Activated T-helper 2 cell treated with anti-CD3 and anti-CD28 coated beads, Interferon-gamma antibody, Interleukin-2, Interleukin-4, amounts not matched to agents 10 μg/mL and 5 μg/mL and 100 μg/mL, durations not matched to agents 14 hours and 24 hours and 36 hours (primary cell): ENCODE measurements around the gene TNRC6B. TPM values are rescaled to one million over a fixed set of nuclear protein-coding genes. Genes with fewer than 3 reads are reported as not detected.

ENCODE experiments used
- DNase-seq: peaks from one replicate; pipeline ENCODE4 v3.0.0; 2021; ENCODE audit warnings: low spot score
- H3K27ac Mint-ChIP-seq: one replicate; pipeline ENCODE4 v1.8.0; 2021; ENCODE audit warnings: mixed read lengths
- H3K27me3 Mint-ChIP-seq: one replicate; pipeline ENCODE4 v1.8.0; 2021; ENCODE audit warnings: low read depth, mixed read lengths
- H3K36me3 Mint-ChIP-seq: one replicate; pipeline ENCODE4 v1.8.0; 2021; ENCODE audit warnings: low read depth, mixed read lengths
- H3K4me1 Mint-ChIP-seq: one replicate; pipeline ENCODE4 v1.8.0; 2021; ENCODE audit warnings: low read depth, mixed read lengths
- H3K4me3 Mint-ChIP-seq: one replicate; pipeline ENCODE4 v1.8.0; 2021; ENCODE audit warnings: low read depth, mild to moderate bottlenecking, moderate library complexity, mixed read lengths
- H3K9me3 Mint-ChIP-seq: one replicate; pipeline ENCODE4 v1.8.0; 2021; ENCODE audit warnings: mixed read lengths
- intact Hi-C: fragments of 100-400 bp; cut with micrococcal nuclease; formaldehyde crosslinking; loops from one replicate; pipeline ENCODE4 v1.15.1; 2023
- total RNA-seq: library from RNA; stranded (reverse); gene quantifications from 2 replicates; pipeline ENCODE4 v1.2.3, GENCODE V29; 2022

TNRC6B gene
- total RNA-seq, 1 donor from 2014 or later = 28.0 TPM

DNA sequence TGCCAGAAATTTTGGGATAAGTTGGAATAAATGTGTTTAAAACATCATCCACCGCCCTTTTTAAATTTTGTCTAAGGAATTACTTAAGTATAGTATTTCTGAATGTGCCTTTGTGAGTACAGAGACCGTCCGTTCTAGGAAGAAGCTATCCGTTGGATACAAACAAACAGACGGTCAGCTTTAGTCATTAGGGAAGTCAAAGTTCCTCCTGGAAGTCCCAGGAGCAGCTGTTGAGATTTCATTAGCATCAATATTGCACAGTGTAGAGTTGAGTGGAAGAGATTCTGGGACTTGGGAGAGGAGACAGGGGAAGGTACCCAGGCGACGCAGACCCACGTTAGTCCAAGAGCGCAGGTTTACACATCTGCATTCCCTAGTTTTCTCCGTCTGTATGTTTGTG lies 152.9 kb downstream of the TNRC6B start:
- intact Hi-C loops = no loop called here
- H3K36me3 Mint-ChIP-seq = peaks cover 32% of the 10 kb centered on the region

DNA sequence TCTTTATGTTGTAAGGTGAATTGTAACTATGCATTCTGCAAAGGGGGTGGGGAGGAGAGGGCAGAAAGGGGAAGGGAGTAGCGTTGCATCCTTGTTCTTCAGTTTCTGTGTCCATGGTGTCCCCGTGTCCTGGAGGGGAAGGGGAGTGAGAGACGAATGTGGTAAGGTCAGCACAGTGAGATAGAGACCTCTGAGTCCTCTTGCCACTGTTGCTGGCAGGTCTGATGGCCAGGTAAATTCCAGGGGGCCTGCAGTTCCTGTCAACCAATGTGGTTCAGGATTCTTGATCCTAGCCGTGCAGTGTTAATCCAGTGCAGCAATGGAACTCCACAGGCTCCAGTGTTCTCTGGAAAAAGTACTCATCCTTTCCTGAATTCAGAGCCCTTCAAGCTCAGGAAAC lies 154.0 kb downstream of the TNRC6B start:
- H3K4me1 Mint-ChIP-seq = peaks cover 87% of the 10 kb centered on the region
- H3K36me3 Mint-ChIP-seq = peaks cover 31% of the 10 kb centered on the region
- no peaks in the 10 kb centered on the region for H3K27me3 Mint-ChIP-seq
- no peak overlapping the region for H3K4me3 Mint-ChIP-seq
- peak overlapping the region; percentile 85 for H3K27ac Mint-ChIP-seq
- intact Hi-C loops = no loop called here
- H3K9me3 Mint-ChIP-seq = no peaks in the 10 kb centered on the region
- DNase-seq = no peak

More for the DNA sequence above, 152.9 kb downstream of the TNRC6B start:
- H3K4me3 Mint-ChIP-seq = no peak overlapping the region
- no peak for DNase-seq
- H3K27me3 Mint-ChIP-seq = no peaks in the 10 kb centered on the region
- peaks cover 86% of the 10 kb centered on the region for H3K4me1 Mint-ChIP-seq
- H3K9me3 Mint-ChIP-seq = no peaks in the 10 kb centered on the region
- no peak overlapping the region for H3K27ac Mint-ChIP-seq

DNA sequence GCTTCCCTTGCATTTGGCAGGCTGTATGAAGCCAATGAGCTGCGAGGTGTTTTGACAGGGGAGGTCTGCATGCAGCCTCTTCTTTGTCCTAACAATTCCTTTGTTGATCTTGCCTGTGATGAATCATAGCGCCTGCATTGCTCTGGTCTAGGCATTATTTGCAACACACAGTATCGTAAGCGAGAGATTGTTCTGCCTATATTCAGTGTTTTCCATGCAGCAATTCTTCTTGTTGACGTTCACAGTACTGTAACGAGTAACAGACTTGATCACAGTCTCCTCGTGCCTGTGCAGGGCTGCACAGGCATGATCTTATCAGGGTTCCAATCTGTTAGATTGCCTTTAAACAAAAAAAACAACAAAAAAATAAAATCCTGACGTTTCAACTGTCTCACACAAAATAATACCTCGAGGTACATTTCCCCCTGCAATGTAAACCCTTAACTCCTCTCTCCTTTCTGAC lies 154.6 kb downstream of the TNRC6B start:
- Mint-ChIP-seq H3K36me3 (peaks cover 25% of the 10 kb centered on the region), H3K4me3 (peak overlapping the region; percentile 63), H3K4me1 (peaks cover 81% of the 10 kb centered on the region), H3K27ac (peak overlapping the region; percentile 85), H3K9me3 (no peaks in the 10 kb centered on the region), H3K27me3 (no peaks in the 10 kb centered on the region)
- intact Hi-C loops = no loop called here
- no peak for DNase-seq

- Mint-ChIP-seq H3K4me1 (peaks cover 65% of the 10 kb centered on the region), H3K27me3 (no peaks in the 10 kb centered on the region), H3K27ac (no peak overlapping the region), H3K9me3 (no peaks in the 10 kb centered on the region), H3K4me3 (no peak overlapping the region), H3K36me3 (peaks cover 18% of the 10 kb centered on the region)
- no peak for DNase-seq
- intact Hi-C loops = no loop called here
Observed at GRCh38 chr22:40334060-40334459, 156.3 kb downstream of the TNRC6B start.

GRCh38 chr22:40334899-40335298 lies 157.2 kb downstream of the TNRC6B start:
- Mint-ChIP-seq H3K27ac (peak overlapping the region; percentile 26), H3K4me3 (no peak overlapping the region), H3K9me3 (no peaks in the 10 kb centered on the region), H3K36me3 (peaks cover 18% of the 10 kb centered on the region), H3K4me1 (peaks cover 58% of the 10 kb centered on the region), H3K27me3 (no peaks in the 10 kb centered on the region)
- intact Hi-C loops = no loop called here
- no peak for DNase-seq

DNA sequence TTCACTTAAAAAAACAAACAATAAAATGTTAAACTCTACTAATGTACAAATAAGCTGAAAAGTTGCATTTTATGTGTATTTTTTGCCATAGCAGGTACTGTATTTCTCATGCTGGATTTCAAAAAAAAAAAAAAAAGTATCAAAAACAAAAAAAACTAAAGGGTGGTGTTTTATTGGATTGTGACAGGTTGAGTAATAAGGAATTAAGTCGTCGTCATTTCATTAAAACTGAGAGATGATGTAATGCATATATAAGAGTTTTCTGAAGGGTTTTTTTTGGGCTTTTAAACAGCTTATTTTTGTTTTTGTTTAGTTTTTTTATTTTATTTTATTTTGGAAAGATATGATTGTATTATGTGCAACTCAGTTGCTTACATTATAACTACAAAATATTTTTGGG lies 157.6 kb downstream of the TNRC6B start:
- H3K36me3 Mint-ChIP-seq = peaks cover 14% of the 10 kb centered on the region
- no peak for DNase-seq
- no peak overlapping the region for H3K27ac Mint-ChIP-seq
- no peak overlapping the region for H3K4me3 Mint-ChIP-seq
- no peaks in the 10 kb centered on the region for H3K27me3 Mint-ChIP-seq
- H3K4me1 Mint-ChIP-seq = peaks cover 54% of the 10 kb centered on the region
- intact Hi-C loops = no loop called here
- H3K9me3 Mint-ChIP-seq = no peaks in the 10 kb centered on the region

DNA sequence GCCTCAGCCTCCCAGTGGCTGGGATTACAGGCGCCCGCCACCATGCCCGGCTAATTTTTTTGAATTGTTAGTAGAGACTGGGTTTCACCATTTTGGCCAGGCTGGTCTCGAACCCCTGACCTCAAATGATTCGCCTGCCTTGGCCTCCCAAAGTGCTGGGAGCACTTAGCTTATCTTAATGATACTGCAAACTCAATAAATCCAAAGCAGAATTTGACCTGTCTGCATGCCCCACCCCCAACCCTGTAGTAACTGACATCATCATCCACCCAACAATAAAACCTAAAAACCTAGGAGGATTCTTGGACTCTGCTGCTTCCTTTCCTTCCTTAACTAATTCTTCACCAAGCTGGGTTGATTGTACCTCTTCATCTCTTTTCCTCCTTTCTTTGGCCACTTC lies 162.3 kb downstream of the TNRC6B start:
- H3K4me3 Mint-ChIP-seq = no peak overlapping the region
- H3K4me1 Mint-ChIP-seq = peaks cover 32% of the 10 kb centered on the region
- DNase-seq = no peak
- no peak overlapping the region for H3K27ac Mint-ChIP-seq
- H3K9me3 Mint-ChIP-seq = no peaks in the 10 kb centered on the region
- intact Hi-C loops = loop anchor here (10.0 kb wide), 1 partner anchor 235 kb away; no protein-coding TSS in a partner anchor
- peaks cover 3% of the 10 kb centered on the region for H3K36me3 Mint-ChIP-seq
- no peaks in the 10 kb centered on the region for H3K27me3 Mint-ChIP-seq

- no peak for DNase-seq
- H3K4me3 Mint-ChIP-seq = no peak overlapping the region
- intact Hi-C loops = loop anchor here (10.0 kb wide), 1 partner anchor 237 kb away; no protein-coding TSS in a partner anchor
- H3K27ac Mint-ChIP-seq = peak overlapping the region; percentile 13
- H3K27me3 Mint-ChIP-seq = no peaks in the 10 kb centered on the region
- H3K36me3 Mint-ChIP-seq = peaks cover 3% of the 10 kb centered on the region
- peaks cover 24% of the 10 kb centered on the region for H3K4me1 Mint-ChIP-seq
- no peaks in the 10 kb centered on the region for H3K9me3 Mint-ChIP-seq
Observed at GRCh38 chr22:40341604-40342003, 163.9 kb downstream of the TNRC6B start.

- intact Hi-C loops = loop anchor here (10.0 kb wide), 1 partner anchor 238 kb away; no protein-coding TSS in a partner anchor
- no peak for DNase-seq
- Mint-ChIP-seq H3K9me3 (no peaks in the 10 kb centered on the region), H3K4me3 (no peak overlapping the region), H3K36me3 (peaks cover 9% of the 10 kb centered on the region), H3K27me3 (no peaks in the 10 kb centered on the region), H3K27ac (no peak overlapping the region), H3K4me1 (peaks cover 27% of the 10 kb centered on the region)
Observed at GRCh38 chr22:40342521-40342920, 164.8 kb downstream of the TNRC6B start.

DNA sequence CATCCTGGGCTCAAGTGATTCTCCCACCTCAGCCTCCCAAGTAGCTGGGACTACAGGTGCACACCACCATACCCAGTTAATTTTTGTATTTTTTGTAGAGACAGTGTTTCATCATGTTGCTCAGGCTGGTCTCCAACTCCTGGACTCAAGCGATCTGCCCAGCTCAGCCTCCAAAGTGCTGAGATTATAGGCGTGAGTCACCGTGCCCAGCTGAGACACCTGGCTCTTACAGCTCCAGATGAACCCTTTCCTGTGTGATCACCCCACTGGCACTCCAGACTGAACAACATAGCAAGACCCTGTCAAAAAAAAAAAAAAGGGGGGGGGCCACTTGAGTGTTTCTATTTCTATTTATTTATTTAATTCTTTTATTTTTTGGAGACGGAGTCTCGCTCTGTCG lies 167.5 kb downstream of the TNRC6B start:
- Mint-ChIP-seq H3K9me3 (no peaks in the 10 kb centered on the region), H3K4me3 (peak overlapping the region; percentile 96), H3K27ac (peak overlapping the region; percentile 98), H3K4me1 (peaks cover 37% of the 10 kb centered on the region), H3K27me3 (no peaks in the 10 kb centered on the region), H3K36me3 (peaks cover 29% of the 10 kb centered on the region)
- intact Hi-C loops = loop anchor here (5.0 to 10.0 kb wide), 4 partner anchors 58 to 240 kb away; no protein-coding TSS in a partner anchor
- DNase-seq = no peak

DNA sequence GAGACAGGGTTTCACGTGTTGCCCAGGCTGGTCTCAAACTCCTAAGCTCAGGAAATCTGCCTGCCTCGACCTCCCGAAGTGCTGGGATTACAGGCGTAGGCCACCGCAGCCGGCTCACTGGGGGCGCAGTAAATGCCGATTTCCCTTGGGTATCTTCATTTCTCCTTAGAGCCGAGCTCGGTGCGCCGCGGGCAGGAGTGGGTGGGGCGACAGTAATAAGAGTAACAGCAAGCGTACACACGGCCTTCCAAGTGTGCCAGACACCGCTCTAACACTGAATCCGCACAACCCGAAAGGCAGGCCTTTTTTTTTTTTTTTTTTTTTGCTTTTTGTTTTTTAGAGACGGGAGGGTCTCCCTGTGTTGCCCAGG lies 168.1 kb downstream of the TNRC6B start:
- H3K9me3 Mint-ChIP-seq = no peaks in the 10 kb centered on the region
- peaks cover 37% of the 10 kb centered on the region for H3K4me1 Mint-ChIP-seq
- peak overlapping the region; percentile 96 for H3K4me3 Mint-ChIP-seq
- intact Hi-C loops = loop anchor here (1.0 to 10.0 kb wide), 7 partner anchors 21 to 813 kb away; partner anchors contain the start of gene RPS19BP1
- H3K36me3 Mint-ChIP-seq = peaks cover 30% of the 10 kb centered on the region
- peak overlapping the region; percentile 98 for H3K27ac Mint-ChIP-seq
- peak; percentile 48 for DNase-seq
- H3K27me3 Mint-ChIP-seq = no peaks in the 10 kb centered on the region

- no peaks in the 10 kb centered on the region for H3K27me3 Mint-ChIP-seq
- peak; percentile 83 for DNase-seq
- peaks cover 30% of the 10 kb centered on the region for H3K36me3 Mint-ChIP-seq
- H3K9me3 Mint-ChIP-seq = no peaks in the 10 kb centered on the region
- peak within 1 kb of the TSS; percentile 98 for H3K27ac Mint-ChIP-seq
- H3K4me3 Mint-ChIP-seq = peak within 1 kb of the TSS; percentile 96
- intact Hi-C loops = loop anchor here (1.0 to 10.0 kb wide), 8 partner anchors 22 to 814 kb away; partner anchors contain the start of genes RPS19BP1 and TNRC6B
- peaks cover 37% of the 10 kb centered on the region for H3K4me1 Mint-ChIP-seq
Observed at GRCh38 chr22:40346185-40347118, 168.7 kb downstream of the TNRC6B start, which contains the start of gene ADSL. Gene ADSL, plus strand, starts transcription at chr22:40346500. Its CDS starts 59 bp downstream, at chr22:40346559.

GRCh38 chr22:40347300-40347699 lies 169.6 kb downstream of the TNRC6B start:
- Mint-ChIP-seq H3K36me3 (peaks cover 35% of the 10 kb centered on the region), H3K4me3 (peak overlapping the region; percentile 96), H3K9me3 (no peaks in the 10 kb centered on the region), H3K4me1 (peaks cover 29% of the 10 kb centered on the region), H3K27me3 (no peaks in the 10 kb centered on the region), H3K27ac (peak overlapping the region; percentile 98)
- intact Hi-C loops = loop anchor here (1.0 to 10.0 kb wide), 7 partner anchors 22 to 302 kb away; partner anchors contain the start of gene TNRC6B
- no peak for DNase-seq
